H9 (cell line): ENCODE results near the gene PNPLA7. TPM values are rescaled to one million over a fixed set of nuclear protein-coding genes. Genes with fewer than 3 reads are reported as not detected.

ENCODE experiments used
- DNase-seq: peaks from one replicate; pipeline ENCODE4 v3.0.0-alpha.2; 2017
- H2AFZ ChIP-seq: one replicate; pipeline ENCODE4 v1.6.1; 2013; ENCODE audit warnings: mild to moderate bottlenecking, low read length, control low read depth, moderate library complexity
- H2AK5ac ChIP-seq: 2 replicates; pipeline ENCODE4 v1.6.1; 2013; ENCODE audit warnings: low read length, control low read depth, mixed read lengths; ENCODE audit not compliant: insufficient read length
- H2BK120ac ChIP-seq: one replicate; pipeline ENCODE4 v1.6.1; 2013; ENCODE audit warnings: low read depth, mild to moderate bottlenecking, low read length, control low read depth, inconsistent platforms; ENCODE audit not compliant: poor library complexity, severe bottlenecking
- H2BK12ac ChIP-seq: 2 replicates; pipeline ENCODE4 v1.6.1; 2013; ENCODE audit warnings: low read length, control low read depth, mixed read lengths, low read depth; ENCODE audit not compliant: insufficient read length
- H2BK15ac ChIP-seq: 2 replicates; pipeline ENCODE4 v1.6.1; 2013; ENCODE audit warnings: low read depth, low read length, control low read depth
- H2BK20ac ChIP-seq: one replicate; pipeline ENCODE4 v1.6.1; 2013; ENCODE audit warnings: low read depth, mild to moderate bottlenecking, low read length, control low read depth, inconsistent platforms; ENCODE audit not compliant: poor library complexity, severe bottlenecking
- H2BK5ac ChIP-seq: 2 replicates; pipeline ENCODE4 v1.6.1; 2013; ENCODE audit warnings: low read length, control low read depth, mixed read lengths; ENCODE audit not compliant: insufficient read length
- H3K14ac ChIP-seq: 2 replicates; pipeline ENCODE4 v1.6.1; 2013; ENCODE audit warnings: low read length, control low read depth; ENCODE audit not compliant: insufficient read depth
- H3K18ac ChIP-seq: 2 replicates; pipeline ENCODE4 v1.6.1; 2013; ENCODE audit warnings: low read depth, mild to moderate bottlenecking, mixed read lengths, low read length, control low read depth; ENCODE audit not compliant: insufficient read length
- H3K23ac ChIP-seq: 2 replicates; pipeline ENCODE4 v1.6.1; 2013; ENCODE audit warnings: low read length, control low read depth, mixed read lengths, low read depth; ENCODE audit not compliant: insufficient read length
- H3K23me2 ChIP-seq: 2 replicates; pipeline ENCODE4 v1.6.1; 2013; ENCODE audit warnings: low read depth, mild to moderate bottlenecking, mixed read lengths, low read length, control low read depth; ENCODE audit not compliant: insufficient read length, poor library complexity, severe bottlenecking
- H3K27ac ChIP-seq: 2 replicates; pipeline ENCODE4 v1.5.1; 2013; ENCODE audit warnings: low read length, control low read depth, mixed read lengths, low read depth; ENCODE audit not compliant: insufficient read length
- H3K27me3 ChIP-seq: 2 replicates; pipeline ENCODE4 v1.6.1; 2013; ENCODE audit warnings: low read length, control low read depth, inconsistent platforms; ENCODE audit not compliant: insufficient read depth
- H3K4ac ChIP-seq: 2 replicates; pipeline ENCODE4 v1.6.1; 2013; ENCODE audit warnings: low read depth, mild to moderate bottlenecking, control low read depth, inconsistent platforms, low read length, moderate library complexity
- H3K4me1 ChIP-seq: 2 replicates; pipeline ENCODE4 v1.6.1; 2013; ENCODE audit warnings: low read length, control low read depth, inconsistent platforms; ENCODE audit not compliant: insufficient read depth
- H3K4me2 ChIP-seq: 2 replicates; pipeline ENCODE4 v1.6.1; 2013; ENCODE audit warnings: low read length, control low read depth, mixed read lengths; ENCODE audit not compliant: insufficient read length, insufficient read depth
- H3K56ac ChIP-seq: 2 replicates; pipeline ENCODE4 v1.6.1; 2013; ENCODE audit warnings: low read depth, mild to moderate bottlenecking, mixed read lengths, low read length, control low read depth; ENCODE audit not compliant: insufficient read length
- H3K79me1 ChIP-seq: 2 replicates; pipeline ENCODE4 v1.6.1; 2013; ENCODE audit warnings: low read depth, mild to moderate bottlenecking, moderate library complexity, low read length, control low read depth, inconsistent platforms; ENCODE audit not compliant: insufficient read depth, poor library complexity, severe bottlenecking
- H3K79me2 ChIP-seq: 2 replicates; pipeline ENCODE4 v1.6.1; 2013; ENCODE audit warnings: low read length, control low read depth, inconsistent platforms; ENCODE audit not compliant: insufficient read depth
- H3K9ac ChIP-seq: 2 replicates; pipeline ENCODE4 v1.6.1; 2013; ENCODE audit warnings: low read length, control low read depth, mixed read lengths; ENCODE audit not compliant: insufficient read length; ENCODE audit errors: extremely low read depth
- H3K9me3 ChIP-seq: one replicate; pipeline ENCODE4 v1.6.1; 2013; ENCODE audit warnings: low read depth, low read length, inconsistent platforms; ENCODE audit not compliant: control insufficient read depth
- H3T11ph ChIP-seq: one replicate; pipeline ENCODE4 v1.6.1; 2013; ENCODE audit warnings: mild to moderate bottlenecking, low read length, control low read depth, inconsistent platforms
- H4K20me1 ChIP-seq: one replicate; pipeline ENCODE4 v1.6.1; 2013; ENCODE audit not compliant: control insufficient read depth, insufficient read length, insufficient read depth
- H4K5ac ChIP-seq: 2 replicates; pipeline ENCODE4 v1.6.1; 2013; ENCODE audit warnings: low read depth, mild to moderate bottlenecking, mixed read lengths, low read length, control low read depth; ENCODE audit not compliant: insufficient read length
- H4K8ac ChIP-seq: replicated peaks from 2 replicates; pipeline ENCODE4 v1.6.1; 2013; ENCODE audit warnings: low read length, control low read depth, mixed read lengths, low read depth; ENCODE audit not compliant: insufficient read length
- H4K91ac ChIP-seq: 2 replicates; pipeline ENCODE4 v1.6.1; 2013; ENCODE audit warnings: low read depth, mild to moderate bottlenecking, moderate library complexity, mixed read lengths, low read length, control low read depth; ENCODE audit not compliant: insufficient read length
- H3K27ac Mint-ChIP-seq, 3 experiments: 2 replicates in 2 of 3; 3 replicates in 1 of 3; pipeline ENCODE4 v1.8.0; 2020 to 2021; ENCODE audit warnings: mixed read lengths in 3 of 3, mild to moderate bottlenecking in 1 of 3, moderate library complexity in 1 of 3
- H3K27me3 Mint-ChIP-seq: 2 replicates; pipeline ENCODE4 v1.8.0; 2021; ENCODE audit warnings: low read depth, mild to moderate bottlenecking, moderate library complexity, mixed read lengths
- H3K36me3 Mint-ChIP-seq, 3 experiments: 2 replicates in 2 of 3; 3 replicates in 1 of 3; pipeline ENCODE4 v1.8.0; 2020 to 2021; ENCODE audit warnings: low read depth in 3 of 3, mixed read lengths in 3 of 3; ENCODE audit not compliant: insufficient read depth in 1 of 3
- H3K4me1 Mint-ChIP-seq, 2 experiments: 2 replicates each; pipeline ENCODE4 v1.8.0; 2020; ENCODE audit warnings: mixed read lengths in 2 of 2
- H3K4me3 Mint-ChIP-seq, 2 experiments: 2 replicates in 1 of 2; 3 replicates in 1 of 2; pipeline ENCODE4 v1.8.0; 2020 to 2021; ENCODE audit warnings: mild to moderate bottlenecking in 2 of 2, mixed read lengths in 2 of 2, moderate library complexity in 1 of 2
- H3K9me3 Mint-ChIP-seq, 2 experiments: 2 replicates in 1 of 2; 3 replicates in 1 of 2; pipeline ENCODE4 v1.8.0; 2020; ENCODE audit warnings: mild to moderate bottlenecking in 2 of 2, mixed read lengths in 2 of 2, moderate library complexity in 1 of 2
- WGBS: extraction: QIAGEN DNeasy Blood & Tissue Kit; methylation state at CpG from one replicate; pipeline ENCODE4 v1.1.7; 2013; ENCODE audit warnings: missing lambda C conversion rate, low lambda C conversion rate, mixed read lengths; ENCODE audit not compliant: insufficient read length; ENCODE audit errors: extremely low coverage; 5-methylcytosine and 5-hydroxymethylcytosine counted together
- total RNA-seq: library from RNA; stranded (reverse); gene quantifications from 2 replicates; pipeline ENCODE4 v1.2.1, GENCODE V29; 2021
- TF ChIP-seq, protein P1 (sequence below): fragments of 200-600 bp; sonication (generic); conservative IDR thresholded peaks from 3 replicates; pipeline ENCODE4 v1.8.0; 2021; ENCODE audit warnings: antibody characterized with exemption, mild to moderate bottlenecking

PNPLA7 gene
- total RNA-seq, 1 experiment from 2014 or later = 1.8 TPM

DNA sequence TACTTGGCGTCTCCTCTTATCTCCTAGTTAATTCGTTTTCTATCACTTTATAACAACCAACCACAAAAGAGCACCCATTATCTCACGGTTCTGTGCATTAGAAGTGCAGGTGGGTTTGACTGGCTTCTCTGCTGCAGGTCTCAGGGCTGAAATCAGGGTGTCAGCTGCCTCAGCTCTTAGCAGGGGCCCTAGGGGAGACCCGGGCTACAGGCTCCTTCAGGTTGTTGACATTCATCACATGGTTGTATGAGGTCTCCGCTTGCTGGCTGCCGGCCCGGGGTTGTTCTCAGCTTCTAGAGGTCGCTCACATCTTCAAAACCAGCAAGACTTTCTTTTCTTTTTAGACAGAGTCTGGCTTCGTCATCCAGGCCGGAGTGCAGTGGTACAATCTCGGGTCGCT, 43.0 kb upstream of the PNPLA7 start:
- no CpG with 5 or more reads among the region's 12 CpGs for WGBS
- H3K23me2 ChIP-seq = peaks cover 9% of the 10 kb centered on the region
- H3K27ac Mint-ChIP-seq = no peak overlapping the region

More for the DNA sequence above, 43.0 kb upstream of the PNPLA7 start:
- Histone ChIP-seq H3K27me3 (no peaks in the 10 kb centered on the region), H3K4ac (no peak overlapping the region), H3K4me1 (peaks cover 4% of the 10 kb centered on the region; the same call in 1 of the 2 replicates), H3K79me1 (peaks cover 6% of the 10 kb centered on the region), H3K79me2 (peaks cover 4% of the 10 kb centered on the region; the same call in 1 of the 2 replicates), H3K9ac (no peak overlapping the region), H2BK20ac (no peak overlapping the region), H3K23ac (no peak overlapping the region), H2AK5ac (no peak overlapping the region), H4K91ac (no peak overlapping the region), H3K9me3 (no peaks in the 10 kb centered on the region), H3K27ac (no peak overlapping the region), H3K14ac (no peak overlapping the region), H4K5ac (no peak overlapping the region), H3K56ac (no peak overlapping the region), H2AFZ (no peak overlapping the region), H3K18ac (no peak overlapping the region), H4K8ac (no peak overlapping the region), H2BK12ac (no peak overlapping the region), H4K20me1 (no peaks in the 10 kb centered on the region), H2BK15ac (no peak overlapping the region), H2BK120ac (no peak overlapping the region), H3K4me2 (no peak overlapping the region), H2BK5ac (no peak overlapping the region), H3T11ph (no peak overlapping the region)
- H3K4me1 Mint-ChIP-seq = peaks cover 5 to 11% of the 10 kb centered on the region in 2 experiments
- peaks cover 5 to 14% (median 7%) of the 10 kb centered on the region in 3 experiments; a peak in 5 of 7 replicates for H3K36me3 Mint-ChIP-seq
- no peak overlapping the region for H3K4me3 Mint-ChIP-seq
- H3K9me3 Mint-ChIP-seq = no peaks in the 10 kb centered on the region; a peak in 1 of 5 replicates
- peaks cover 14% of the 10 kb centered on the region for H3K27me3 Mint-ChIP-seq
- DNase-seq = no peak
- TF ChIP-seq, protein P1, sequence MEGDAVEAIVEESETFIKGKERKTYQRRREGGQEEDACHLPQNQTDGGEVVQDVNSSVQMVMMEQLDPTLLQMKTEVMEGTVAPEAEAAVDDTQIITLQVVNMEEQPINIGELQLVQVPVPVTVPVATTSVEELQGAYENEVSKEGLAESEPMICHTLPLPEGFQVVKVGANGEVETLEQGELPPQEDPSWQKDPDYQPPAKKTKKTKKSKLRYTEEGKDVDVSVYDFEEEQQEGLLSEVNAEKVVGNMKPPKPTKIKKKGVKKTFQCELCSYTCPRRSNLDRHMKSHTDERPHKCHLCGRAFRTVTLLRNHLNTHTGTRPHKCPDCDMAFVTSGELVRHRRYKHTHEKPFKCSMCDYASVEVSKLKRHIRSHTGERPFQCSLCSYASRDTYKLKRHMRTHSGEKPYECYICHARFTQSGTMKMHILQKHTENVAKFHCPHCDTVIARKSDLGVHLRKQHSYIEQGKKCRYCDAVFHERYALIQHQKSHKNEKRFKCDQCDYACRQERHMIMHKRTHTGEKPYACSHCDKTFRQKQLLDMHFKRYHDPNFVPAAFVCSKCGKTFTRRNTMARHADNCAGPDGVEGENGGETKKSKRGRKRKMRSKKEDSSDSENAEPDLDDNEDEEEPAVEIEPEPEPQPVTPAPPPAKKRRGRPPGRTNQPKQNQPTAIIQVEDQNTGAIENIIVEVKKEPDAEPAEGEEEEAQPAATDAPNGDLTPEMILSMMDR = no peak
